ENCODE data around the gene RUNDC1. TPM values are rescaled to one million over a fixed set of nuclear protein-coding genes. Genes with fewer than 3 reads are reported as not detected.
"Not testable (repeated sequence)": the region's sequence is repeated elsewhere in the genome, so short reads cannot be mapped to it uniquely, and the experiment has no call there.

Gene RUNDC1
- total RNA-seq, 2 donors from 2014 or later = 9.9 to 11.1 TPM

- H3K36me3 ChIP-seq = peaks cover 57% of the 10 kb centered on the region
Observed at GRCh38 chr17:42989141-42989540, 8.8 kb downstream of the RUNDC1 start.

GRCh38 chr17:42989726-42990652 is 9.6 kb downstream of the RUNDC1 start:
- Histone ChIP-seq H3K27ac (no peak overlapping the region), H3K4me1 (no peaks in the 10 kb centered on the region), H3K36me3 (peaks cover 57% of the 10 kb centered on the region), H3K9me3 (no peaks in the 10 kb centered on the region), H3K4me3 (no peak overlapping the region), H3K27me3 (no peaks in the 10 kb centered on the region)
- DNase-seq (ENCODE audit: low spot score) = no peak
- no peak for TF ChIP-seq CTCF (IDR thresholded peaks at IDR 0.05)

More at GRCh38 chr17:42989141-42989540, 8.8 kb downstream of the RUNDC1 start:
- no peak for DNase-seq (ENCODE audit: low spot score)
- H3K27ac ChIP-seq = no peak overlapping the region
- H3K27me3 ChIP-seq = no peaks in the 10 kb centered on the region
- no peak overlapping the region for H3K4me3 ChIP-seq
- H3K4me1 ChIP-seq = no peaks in the 10 kb centered on the region
- no peak for TF ChIP-seq CTCF (IDR thresholded peaks at IDR 0.05)
- no peaks in the 10 kb centered on the region for H3K9me3 ChIP-seq

GRCh38 chr17:42991471-42991870 is 11.1 kb downstream of the RUNDC1 start:
- Histone ChIP-seq H3K36me3 (peaks cover 57% of the 10 kb centered on the region), H3K4me1 (no peaks in the 10 kb centered on the region), H3K27ac (no peak overlapping the region), H3K4me3 (no peak overlapping the region), H3K27me3 (no peaks in the 10 kb centered on the region), H3K9me3 (no peaks in the 10 kb centered on the region)
- TF ChIP-seq CTCF (IDR thresholded peaks at IDR 0.05) = no peak
- DNase-seq (ENCODE audit: low spot score) = no peak

- no peaks in the 10 kb centered on the region for H3K27me3 ChIP-seq
- no peak overlapping the region for H3K4me3 ChIP-seq
- no peak for TF ChIP-seq CTCF (IDR thresholded peaks at IDR 0.05)
- no peak for DNase-seq (ENCODE audit: low spot score)
- H3K27ac ChIP-seq = no peak overlapping the region
- H3K9me3 ChIP-seq = no peaks in the 10 kb centered on the region
- peaks cover 44% of the 10 kb centered on the region for H3K36me3 ChIP-seq
- peaks cover 0 to 9% of the 10 kb centered on the region in 2 donors for H3K4me1 ChIP-seq
Observed at GRCh38 chr17:42992872-42993271, 12.5 kb downstream of the RUNDC1 start.

DNA sequence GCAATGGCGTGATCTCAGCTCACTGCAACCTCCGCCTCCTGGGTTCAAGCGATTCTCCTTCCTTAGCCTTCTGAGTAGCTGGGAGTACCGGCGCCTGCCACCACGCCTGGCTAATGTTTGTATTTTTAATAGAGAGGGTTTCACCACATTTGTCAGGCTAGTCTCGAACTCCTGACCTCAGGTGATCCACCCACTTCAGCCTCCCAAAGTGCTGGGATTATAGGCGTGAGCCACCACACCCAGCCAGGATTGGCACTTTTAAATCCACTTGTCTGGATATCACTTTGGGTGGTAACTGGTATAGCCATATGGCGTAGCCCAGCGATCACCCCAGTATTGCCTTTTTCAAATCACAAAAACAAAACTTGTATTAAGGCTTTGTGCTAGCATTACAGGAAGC is 13.5 kb downstream of the RUNDC1 start:
- not testable (repeated sequence) for H3K27ac ChIP-seq; H3K4me3 ChIP-seq; DNase-seq (ENCODE audit: low spot score); H3K27me3 ChIP-seq; H3K9me3 ChIP-seq
- H3K4me1 ChIP-seq = peaks cover 0 to 12% of the 10 kb centered on the region in 2 donors
- peaks cover 34% of the 10 kb centered on the region for H3K36me3 ChIP-seq

DNA sequence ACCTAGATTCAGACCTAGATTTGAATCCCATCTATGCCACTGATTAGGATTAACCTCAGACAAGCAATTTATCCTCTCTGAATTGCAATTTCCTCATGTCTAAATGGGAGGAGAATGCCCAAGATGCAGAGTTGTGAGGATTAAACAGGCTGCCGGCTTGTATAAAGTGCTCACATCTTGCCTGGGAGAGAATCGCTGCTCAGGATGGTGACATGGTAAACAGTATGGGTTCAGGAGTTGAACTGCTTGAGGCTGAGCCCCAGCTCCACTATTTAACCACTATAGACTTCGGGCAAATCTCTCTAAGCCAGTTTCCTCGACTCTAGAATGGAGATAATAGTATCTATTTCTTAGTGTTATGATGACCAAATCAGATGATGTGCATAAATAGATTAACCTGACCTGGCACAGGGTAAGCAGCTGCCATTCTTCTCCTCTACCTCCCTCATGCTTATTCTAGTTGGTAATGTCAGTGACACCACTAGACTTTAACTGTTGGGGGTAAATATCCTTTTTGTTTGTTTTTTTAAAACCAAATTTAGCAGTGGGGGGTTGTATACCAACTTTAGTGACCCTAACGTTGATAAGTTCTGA is 17.1 kb downstream of the RUNDC1 start:
- no peak for TF ChIP-seq CTCF (IDR thresholded peaks at IDR 0.05)
- Histone ChIP-seq H3K9me3 (no peaks in the 10 kb centered on the region), H3K4me1 (peaks cover 0 to 38% of the 10 kb centered on the region in 2 donors), H3K36me3 (peaks cover 36% of the 10 kb centered on the region), H3K4me3 (peak overlapping the region; percentile 13 to 73), H3K27ac (peak overlapping the region; percentile 81 to 93), H3K27me3 (no peaks in the 10 kb centered on the region)
- no peak for DNase-seq (ENCODE audit: low spot score)
